SK-N-SH treated with all-trans-retinoic acid at 6 μM for 48 hours (cell line): ENCODE data around the gene PPRC1.

ENCODE experiments used
- ARNTL ChIP-seq: fragments of 450-650 bp; formaldehyde crosslinking; IDR thresholded peaks from 2 replicates; pipeline ENCODE4 v1.5.0; 2020; ENCODE audit warnings: low read depth, mild to moderate bottlenecking, moderate library complexity, borderline replicate concordance
- ZC3H10 ChIP-seq: fragments of 250-450 bp; sonication (Bioruptor Pico); IDR thresholded peaks from 2 replicates; pipeline ENCODE4 v1.5.1; 2021; ENCODE audit warnings: mild to moderate bottlenecking, moderate library complexity

GRCh38 chr10:102111276-102111675 is 21.6 kb upstream of the PPRC1 start:
- TF ChIP-seq ZC3H10 (CRISPR knock-in tag) (no peak), ARNTL (CRISPR knock-in tag) (no peak)
